Measurements from ENCODE around the gene DMC1. TPM values are rescaled to one million over a fixed set of nuclear protein-coding genes. Genes with fewer than 3 reads are reported as not detected.

The DMC1 gene
- total RNA-seq, 1 donor from 2014 or later = 22.8 TPM

GRCh38 chr22:38485783-38486182 lies 84.2 kb downstream of the DMC1 start:
- Mint-ChIP-seq H3K9me3 (no peaks in the 10 kb centered on the region), H3K27ac (no peak overlapping the region), H3K4me1 (peaks cover 6% of the 10 kb centered on the region), H3K36me3 (peaks cover 77% of the 10 kb centered on the region), H3K4me3 (no peak overlapping the region), H3K27me3 (ENCODE audit: insufficient read depth, low read depth) (peaks cover 5% of the 10 kb centered on the region)
- no peak overlapping the region for H3K4me2 ChIP-seq
- peaks cover 60% of the 10 kb centered on the region for H4K20me1 ChIP-seq (ENCODE audit: low read depth)
- H3F3A ChIP-seq (ENCODE audit: low read depth) = peaks cover 100% of the 10 kb centered on the region
- H2AFZ ChIP-seq (replicated peaks) = no peak overlapping the region
- no peaks in the 10 kb centered on the region for H3K9me3 ChIP-seq (ENCODE audit: low read depth)
- TF ChIP-seq CTCF (IDR thresholded peaks at IDR 0.05) = no peak
- no peaks in the 10 kb centered on the region for H3K4me1 ChIP-seq
- H3K27me3 ChIP-seq = no peaks in the 10 kb centered on the region
- peaks cover 26% of the 10 kb centered on the region for H3K79me2 ChIP-seq (ENCODE audit: low read depth)
- no peak for DNase-seq (ENCODE audit: low spot score)
- no peak overlapping the region for H3K9ac ChIP-seq
- H3K4me3 ChIP-seq = no peak overlapping the region
- H3K27ac ChIP-seq = no peak overlapping the region
- peaks cover 42% of the 10 kb centered on the region for H3K36me3 ChIP-seq

- H4K20me1 ChIP-seq (ENCODE audit: low read depth) = peaks cover 48% of the 10 kb centered on the region
Measured at GRCh38 chr22:38484244-38484643, 85.7 kb downstream of the DMC1 start.

DNA sequence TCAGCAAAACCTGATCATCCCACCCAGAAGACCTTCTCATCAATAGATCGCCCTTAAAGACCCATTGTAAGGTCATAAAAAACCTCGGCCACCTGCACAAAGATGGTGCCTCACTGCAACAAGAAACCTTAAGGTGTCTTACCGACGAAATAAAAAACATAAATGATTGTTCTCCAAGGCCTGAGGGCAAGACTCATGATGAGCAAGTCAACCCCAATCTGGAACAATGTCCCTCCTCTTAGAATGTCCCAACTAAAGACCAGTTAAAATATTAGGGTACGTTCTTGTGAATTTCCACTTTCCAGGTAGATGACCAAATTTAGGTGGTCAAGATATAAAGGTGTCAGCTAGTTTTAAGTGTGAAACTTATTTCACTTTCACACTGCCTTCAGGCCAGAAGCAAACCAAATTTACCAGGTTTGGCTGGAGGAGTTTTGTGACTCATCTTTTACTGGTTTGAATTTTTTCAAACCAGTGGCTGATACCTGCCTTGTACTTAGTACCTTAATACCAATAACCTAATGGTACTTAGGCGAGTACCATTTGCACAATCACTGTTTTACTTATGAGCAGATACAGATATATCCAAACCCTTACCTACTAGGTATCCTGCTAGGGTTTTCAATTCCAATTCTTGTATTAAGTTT lies 87.2 kb downstream of the DMC1 start:
- peaks cover 53% of the 10 kb centered on the region for H3K36me3 Mint-ChIP-seq
- H3K4me1 ChIP-seq = no peaks in the 10 kb centered on the region

More at GRCh38 chr22:38484244-38484643, 85.7 kb downstream of the DMC1 start:
- Mint-ChIP-seq H3K4me3 (no peak overlapping the region), H3K4me1 (peaks cover 3% of the 10 kb centered on the region), H3K27me3 (ENCODE audit: insufficient read depth, low read depth) (peaks cover 3% of the 10 kb centered on the region), H3K9me3 (no peaks in the 10 kb centered on the region), H3K27ac (no peak overlapping the region), H3K36me3 (peaks cover 64% of the 10 kb centered on the region)
- no peaks in the 10 kb centered on the region for H3K4me1 ChIP-seq
- no peak for TF ChIP-seq EZH2 (IDR thresholded peaks at IDR 0.05)
- TF ChIP-seq CTCF (IDR thresholded peaks at IDR 0.05) = no peak
- no peak for TF ChIP-seq EZH2phosphoT487 (IDR thresholded peaks at IDR 0.05)
- no peak overlapping the region for H3K4me3 ChIP-seq
- DNase-seq (ENCODE audit: low spot score) = no peak
- no peak overlapping the region for H3K9ac ChIP-seq
- H3K79me2 ChIP-seq (ENCODE audit: low read depth) = peaks cover 12% of the 10 kb centered on the region
- no peaks in the 10 kb centered on the region for H3K27me3 ChIP-seq
- H3K4me2 ChIP-seq = no peak overlapping the region
- H2AFZ ChIP-seq (replicated peaks) = no peak overlapping the region
- peaks cover 100% of the 10 kb centered on the region for H3F3A ChIP-seq (ENCODE audit: low read depth)
- H3K27ac ChIP-seq = peak overlapping the region; percentile 56
- H3K36me3 ChIP-seq = peaks cover 29% of the 10 kb centered on the region
- H3K9me3 ChIP-seq (ENCODE audit: low read depth) = no peaks in the 10 kb centered on the region

More for the DNA sequence above, 87.2 kb downstream of the DMC1 start:
- Histone ChIP-seq H3K9me3 (ENCODE audit: low read depth) (no peaks in the 10 kb centered on the region), H3K4me3 (no peak overlapping the region), H3K36me3 (peaks cover 18% of the 10 kb centered on the region), H3K79me2 (ENCODE audit: low read depth) (no peaks in the 10 kb centered on the region), H3K4me2 (no peak overlapping the region), H3F3A (ENCODE audit: low read depth) (peaks cover 94% of the 10 kb centered on the region), H3K9ac (no peak overlapping the region), H3K27me3 (no peaks in the 10 kb centered on the region), H2AFZ (replicated peaks) (no peak overlapping the region), H3K27ac (peak overlapping the region; percentile 67), H4K20me1 (ENCODE audit: low read depth) (peaks cover 37% of the 10 kb centered on the region)
- peaks cover 3% of the 10 kb centered on the region for H3K27me3 Mint-ChIP-seq (ENCODE audit: insufficient read depth, low read depth)
- DNase-seq (ENCODE audit: low spot score) = no peak
- H3K9me3 Mint-ChIP-seq = no peaks in the 10 kb centered on the region
- H3K4me3 Mint-ChIP-seq = no peak overlapping the region
- peaks cover 4% of the 10 kb centered on the region for H3K4me1 Mint-ChIP-seq
- no peak overlapping the region for H3K27ac Mint-ChIP-seq
- TF ChIP-seq EZH2phosphoT487 (IDR thresholded peaks at IDR 0.05) (no peak), CTCF (IDR thresholded peaks at IDR 0.05) (no peak), EZH2 (IDR thresholded peaks at IDR 0.05) (no peak)

Data from neural progenitor cell (in vitro differentiated cells).